Measurements from ENCODE around the gene ABCG4. TPM values are rescaled to one million over a fixed set of nuclear protein-coding genes. Genes with fewer than 3 reads are reported as not detected.
A peak's percentile ranks its signal among the peaks of the same experiment; 100 is the strongest.

Gene ABCG4
- total and polyA plus RNA-seq, 9 donors = 0.06 to 1.3 (median 0.32) TPM; not detected in 3

DNA sequence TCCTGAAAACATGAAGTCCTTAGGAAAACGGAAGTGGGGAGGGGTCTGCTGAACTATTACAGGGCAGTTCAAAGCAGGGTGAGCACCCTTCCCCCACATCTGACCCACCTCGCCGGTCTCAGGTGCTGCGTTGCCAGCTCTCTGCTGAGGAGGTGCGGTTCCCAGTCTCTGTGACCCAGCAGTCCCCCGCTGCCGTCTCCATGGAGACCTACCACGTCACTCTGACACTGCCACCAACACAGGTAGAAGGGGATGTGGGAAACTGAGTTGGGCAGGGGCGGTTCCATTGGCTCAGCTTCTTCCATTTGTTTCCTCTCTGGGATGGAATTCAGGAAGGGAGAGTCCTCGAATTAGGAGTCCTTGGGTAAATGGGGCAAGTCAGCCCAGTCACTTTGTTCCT, 38.4 kb upstream of the ABCG4 start:
- Histone ChIP-seq H3K36me3 (no peaks in the 10 kb centered on the region), H3K4me3 (no peak overlapping the region), H3K9me3 (no peaks in the 10 kb centered on the region), H3K27ac (no peak overlapping the region), H3K27me3 (no peaks in the 10 kb centered on the region), H3K4me1 (ENCODE audit: insufficient read depth) (peaks cover 10% of the 10 kb centered on the region)
- TF ChIP-seq, protein P1, sequence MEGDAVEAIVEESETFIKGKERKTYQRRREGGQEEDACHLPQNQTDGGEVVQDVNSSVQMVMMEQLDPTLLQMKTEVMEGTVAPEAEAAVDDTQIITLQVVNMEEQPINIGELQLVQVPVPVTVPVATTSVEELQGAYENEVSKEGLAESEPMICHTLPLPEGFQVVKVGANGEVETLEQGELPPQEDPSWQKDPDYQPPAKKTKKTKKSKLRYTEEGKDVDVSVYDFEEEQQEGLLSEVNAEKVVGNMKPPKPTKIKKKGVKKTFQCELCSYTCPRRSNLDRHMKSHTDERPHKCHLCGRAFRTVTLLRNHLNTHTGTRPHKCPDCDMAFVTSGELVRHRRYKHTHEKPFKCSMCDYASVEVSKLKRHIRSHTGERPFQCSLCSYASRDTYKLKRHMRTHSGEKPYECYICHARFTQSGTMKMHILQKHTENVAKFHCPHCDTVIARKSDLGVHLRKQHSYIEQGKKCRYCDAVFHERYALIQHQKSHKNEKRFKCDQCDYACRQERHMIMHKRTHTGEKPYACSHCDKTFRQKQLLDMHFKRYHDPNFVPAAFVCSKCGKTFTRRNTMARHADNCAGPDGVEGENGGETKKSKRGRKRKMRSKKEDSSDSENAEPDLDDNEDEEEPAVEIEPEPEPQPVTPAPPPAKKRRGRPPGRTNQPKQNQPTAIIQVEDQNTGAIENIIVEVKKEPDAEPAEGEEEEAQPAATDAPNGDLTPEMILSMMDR (IDR thresholded peaks at IDR 0.05) = no peak
- intact Hi-C loops (cut with DNase I) = no loop called here
- peak in 2 of 5 donors; percentile 21 to 28 for DNase-seq
- 81 to 86% (median 82%) methylated on average over 10 of the region's 10 CpGs for WGBS, 3 donors

DNA sequence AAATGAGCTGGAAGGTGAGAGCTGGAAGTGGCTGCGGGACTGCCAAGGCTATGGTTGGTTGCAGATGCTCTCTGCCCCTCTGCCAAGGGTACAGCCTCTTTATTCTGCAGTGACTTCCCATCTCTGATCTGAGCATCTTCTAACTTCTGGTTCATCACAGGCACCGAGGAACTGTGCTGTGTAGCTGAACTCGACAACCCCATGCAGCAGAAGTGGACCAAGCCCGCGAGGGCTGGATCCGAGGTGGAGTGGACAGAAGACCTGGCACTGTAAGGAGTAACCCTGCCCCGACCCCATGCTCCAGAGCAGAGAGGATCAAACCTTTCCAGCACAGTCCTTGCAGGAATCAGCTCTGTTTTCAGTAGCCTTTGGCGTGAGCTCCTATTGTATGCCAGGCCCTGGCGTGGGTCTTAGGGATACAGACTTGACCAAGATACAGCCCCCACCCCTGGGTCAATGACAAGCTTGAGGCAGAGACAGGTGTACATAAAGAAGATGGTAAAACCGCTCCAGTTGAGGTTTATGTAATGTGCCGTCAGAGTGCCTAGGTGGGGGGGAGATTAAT, 37.4 kb upstream of the ABCG4 start:
- Histone ChIP-seq H3K27me3 (no peaks in the 10 kb centered on the region), H3K4me3 (no peak overlapping the region), H3K36me3 (no peaks in the 10 kb centered on the region), H3K27ac (no peak overlapping the region), H3K9me3 (no peaks in the 10 kb centered on the region), H3K4me1 (ENCODE audit: insufficient read depth) (peaks cover 8% of the 10 kb centered on the region)
- no peak for TF ChIP-seq EP300 (IDR thresholded peaks at IDR 0.05)
- TF ChIP-seq, protein P1 (IDR thresholded peaks at IDR 0.05) = no peak
- TF ChIP-seq POLR2A (IDR thresholded peaks at IDR 0.05) = no peak
- intact Hi-C loops (cut with DNase I) = no loop called here
- 91 to 93% (median 92%) methylated on average over 11 of the region's 11 CpGs for whole genome bisulfite sequencing, 3 donors
- DNase-seq = peak in 2 of 5 donors; percentile 15 to 26

DNA sequence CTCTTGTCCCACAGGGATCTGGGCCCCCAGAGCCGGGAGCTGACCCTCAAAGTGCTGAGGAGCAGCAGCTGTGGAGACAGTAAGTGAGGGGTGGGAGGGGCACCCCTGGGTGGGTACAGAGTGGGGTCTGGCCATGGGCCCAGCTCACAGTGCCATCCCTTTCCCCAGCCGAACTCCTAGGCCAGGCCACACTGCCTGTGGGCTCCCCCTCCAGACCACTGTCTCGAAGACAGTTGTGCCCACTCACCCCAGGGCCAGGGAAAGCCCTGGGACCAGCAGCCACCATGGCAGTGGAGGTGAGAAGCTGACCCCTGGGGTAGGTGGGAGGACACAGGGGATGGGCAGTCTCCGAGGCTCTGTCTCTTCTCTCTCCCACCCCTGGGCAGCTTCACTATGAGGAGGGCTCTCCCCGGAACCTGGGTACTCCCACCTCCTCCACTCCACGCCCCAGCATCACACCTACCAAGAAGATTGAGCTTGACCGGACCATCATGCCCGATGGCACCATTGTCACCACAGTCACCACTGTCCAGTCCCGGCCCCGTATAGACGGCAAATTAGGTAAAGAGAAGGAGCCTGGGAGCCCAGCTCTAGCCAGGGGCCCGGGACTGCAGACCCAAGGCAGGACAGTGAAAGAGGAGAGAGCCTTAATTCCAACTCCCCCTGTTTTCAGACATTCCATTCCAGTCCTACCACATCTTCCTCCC, 36.4 kb upstream of the ABCG4 start:
- WGBS, 3 donors = 85 to 89% (median 86%) methylated on average over 12 of the region's 12 CpGs
- H3K4me3 ChIP-seq = no peak overlapping the region
- no peak overlapping the region for H3K27ac ChIP-seq
- no peaks in the 10 kb centered on the region for H3K36me3 ChIP-seq
- peak in 1 of 5 donors; percentile 13 for DNase-seq
- no peaks in the 10 kb centered on the region for H3K27me3 ChIP-seq
- H3K9me3 ChIP-seq = no peaks in the 10 kb centered on the region
- no peak for TF ChIP-seq EP300 (IDR thresholded peaks at IDR 0.05)
- TF ChIP-seq POLR2A (IDR thresholded peaks at IDR 0.05) = no peak
- TF ChIP-seq, protein P1 (IDR thresholded peaks at IDR 0.05) = no peak
- intact Hi-C loops (cut with DNase I) = no loop called here
- H3K4me1 ChIP-seq (ENCODE audit: insufficient read depth) = peaks cover 8% of the 10 kb centered on the region

DNA sequence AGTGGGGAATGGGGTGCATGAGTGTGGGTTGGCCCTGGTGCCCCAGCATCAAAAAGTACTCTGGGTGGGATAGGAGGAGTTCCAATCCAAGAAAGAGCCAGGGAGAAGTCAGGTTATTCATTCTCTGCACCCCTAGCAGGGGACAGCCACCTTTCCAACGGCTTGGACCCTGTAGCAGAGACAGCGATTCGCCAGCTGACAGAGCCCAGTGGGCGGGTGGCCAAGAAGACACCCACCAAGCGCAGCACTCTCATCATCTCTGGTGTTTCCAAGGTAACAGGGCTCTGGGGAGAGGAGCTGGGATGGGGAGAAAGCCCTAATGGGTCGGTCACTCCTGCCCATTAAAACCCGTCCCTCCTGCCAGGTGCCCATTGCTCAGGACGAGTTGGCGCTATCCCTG, 35.1 kb upstream of the ABCG4 start:
- WGBS, 3 donors = 88 to 94% (median 93%) methylated on average over 9 of the region's 9 CpGs
- Histone ChIP-seq H3K27ac (no peak overlapping the region), H3K27me3 (no peaks in the 10 kb centered on the region), H3K4me3 (no peak overlapping the region), H3K9me3 (no peaks in the 10 kb centered on the region), H3K4me1 (ENCODE audit: insufficient read depth) (no peaks in the 10 kb centered on the region), H3K36me3 (no peaks in the 10 kb centered on the region)
- TF ChIP-seq, protein P1 (IDR thresholded peaks at IDR 0.05) = no peak
- no peak for TF ChIP-seq EP300 (IDR thresholded peaks at IDR 0.05)
- TF ChIP-seq POLR2A (IDR thresholded peaks at IDR 0.05) = no peak
- intact Hi-C loops (cut with DNase I) = no loop called here
- no peak for DNase-seq
